HG02588 (cell line): ENCODE data around the gene FAM168B.
A peak's percentile ranks its signal among the peaks of the same experiment; 100 is the strongest.
"Not testable (repeated sequence)": the region's sequence is repeated elsewhere in the genome, so short reads cannot be mapped to it uniquely, and the experiment has no call there.

Experiments used
- ATAC-seq: cut with Tn5 transposase; IDR thresholded peaks from one replicate; pipeline ENCODE4 v1.9.1; 2021; ENCODE audit warnings: mild to moderate bottlenecking, moderate library complexity; ENCODE audit not compliant: unreplicated experiment

FAM168B gene

DNA sequence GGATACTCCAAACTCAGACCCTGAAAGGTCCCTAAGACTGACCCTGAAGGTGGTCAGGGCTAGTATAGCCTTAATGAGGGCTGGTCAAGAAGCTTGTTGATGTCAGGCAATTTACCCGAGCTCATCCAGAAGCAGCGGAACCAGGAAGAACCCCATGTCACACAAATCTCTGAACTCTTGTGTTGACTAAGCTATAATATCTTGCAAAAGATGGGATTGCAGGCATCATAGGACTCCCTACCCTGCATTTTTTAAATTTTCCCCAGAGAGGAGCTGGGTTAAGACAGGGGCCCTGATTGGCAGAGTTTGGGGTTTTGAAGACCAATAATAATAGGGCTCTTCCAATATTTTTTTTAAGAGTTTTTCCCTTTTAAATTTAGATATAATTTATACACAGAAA is 9.9 kb upstream of the FAM168B start:
- no peak for ATAC-seq

DNA sequence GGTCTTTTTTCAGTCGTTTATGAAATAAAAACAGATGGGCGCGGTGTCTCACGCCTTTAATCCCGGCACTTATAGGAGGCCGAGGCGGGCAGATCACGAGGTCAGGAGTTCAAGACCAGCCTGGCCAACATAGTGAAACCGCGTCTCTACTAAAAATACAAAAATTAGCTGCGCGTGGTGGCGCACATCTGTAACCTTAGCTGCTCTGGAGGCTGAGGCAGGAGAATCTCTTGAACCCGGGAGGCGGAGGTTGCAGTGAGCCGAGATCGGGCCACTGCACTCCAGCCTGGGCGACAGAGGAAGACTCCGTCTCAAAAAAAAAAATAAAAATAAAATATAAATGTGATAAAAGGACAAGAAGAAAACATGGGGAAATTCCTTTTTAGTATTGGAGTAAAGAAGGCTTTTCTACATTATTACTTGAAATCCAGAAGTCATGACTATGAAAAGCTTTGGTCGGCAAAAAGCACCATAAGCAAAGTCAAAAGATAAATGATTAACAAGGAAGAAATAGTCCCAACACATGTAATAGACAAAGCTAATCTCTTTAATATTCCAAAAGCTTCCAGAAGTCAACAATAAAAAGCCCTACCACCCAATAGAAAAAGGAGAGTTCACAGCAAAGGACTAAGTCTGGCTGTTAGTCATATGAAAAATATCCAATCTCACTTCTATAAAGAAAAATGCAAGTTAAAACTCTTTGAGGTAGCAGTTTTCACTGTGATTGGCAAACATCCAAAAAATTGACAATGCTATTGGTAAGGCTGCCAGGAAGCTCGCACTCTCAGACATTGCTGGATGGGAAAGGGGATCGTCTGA is 1.4 kb upstream of the FAM168B start:
- ATAC-seq = no peak

DNA sequence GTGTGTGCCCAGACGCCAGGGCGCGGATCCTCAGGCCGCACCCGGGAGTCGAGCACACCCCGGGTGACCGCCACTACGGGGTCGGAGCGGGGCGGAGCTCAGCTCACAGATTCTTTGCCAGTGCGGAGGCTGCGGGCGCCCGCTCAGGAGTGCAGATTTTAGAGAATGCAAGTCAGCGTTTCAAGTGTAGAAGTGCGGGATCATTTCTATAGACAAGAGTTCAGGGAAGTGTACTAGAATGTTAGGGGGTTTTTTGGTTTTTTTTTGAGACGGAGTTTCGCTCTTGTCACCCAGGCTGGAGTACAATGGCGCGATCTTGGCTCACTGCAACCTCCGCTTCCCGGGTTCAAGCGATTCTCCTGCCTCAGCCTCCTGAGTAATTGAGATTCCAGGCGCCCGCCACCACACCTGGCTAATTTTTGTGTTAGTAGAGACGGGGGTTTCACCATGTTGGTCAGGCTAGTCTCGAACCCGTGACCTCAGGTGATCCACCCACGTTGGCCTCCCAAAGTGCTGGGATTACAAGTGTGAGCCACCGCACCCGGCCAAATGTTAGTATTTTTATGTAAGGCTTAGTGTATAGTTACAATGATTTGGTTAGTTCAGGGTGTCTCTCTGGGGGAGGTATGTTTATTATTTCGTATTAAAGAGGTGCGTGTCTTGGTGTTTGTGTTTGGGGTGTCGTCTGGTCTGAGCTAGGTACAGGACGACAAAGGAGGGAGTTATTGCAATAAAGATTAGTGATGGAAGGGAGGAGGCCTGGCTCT is 619 bp upstream of the FAM168B start:
- peak; percentile 66 for ATAC-seq

DNA sequence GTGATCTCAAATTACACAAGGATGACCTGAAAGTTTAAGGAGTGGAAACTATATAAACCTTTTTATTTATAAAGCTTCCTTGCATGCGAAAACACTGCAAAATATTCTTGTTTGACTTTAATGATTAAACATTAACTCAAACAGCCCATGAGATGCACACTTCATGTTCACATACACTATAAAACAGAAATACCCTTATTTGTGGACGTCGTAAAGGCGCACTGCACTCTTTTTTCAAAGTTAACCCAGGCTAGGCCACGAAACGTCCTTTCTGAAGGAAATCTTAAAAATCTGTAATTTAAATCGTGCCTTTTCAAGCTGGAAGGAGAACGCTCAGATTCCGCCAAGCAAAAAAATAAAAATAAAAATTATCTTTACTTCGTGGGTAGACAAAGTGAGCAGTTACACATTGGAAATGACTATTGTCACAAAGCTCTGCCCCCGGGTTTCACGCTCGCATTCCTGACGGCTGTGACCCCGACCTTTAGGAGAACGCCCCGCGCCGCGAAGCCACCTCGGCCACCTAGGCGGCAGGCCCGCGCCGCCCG is 728 bp downstream of the FAM168B start:
- no peak for ATAC-seq

DNA sequence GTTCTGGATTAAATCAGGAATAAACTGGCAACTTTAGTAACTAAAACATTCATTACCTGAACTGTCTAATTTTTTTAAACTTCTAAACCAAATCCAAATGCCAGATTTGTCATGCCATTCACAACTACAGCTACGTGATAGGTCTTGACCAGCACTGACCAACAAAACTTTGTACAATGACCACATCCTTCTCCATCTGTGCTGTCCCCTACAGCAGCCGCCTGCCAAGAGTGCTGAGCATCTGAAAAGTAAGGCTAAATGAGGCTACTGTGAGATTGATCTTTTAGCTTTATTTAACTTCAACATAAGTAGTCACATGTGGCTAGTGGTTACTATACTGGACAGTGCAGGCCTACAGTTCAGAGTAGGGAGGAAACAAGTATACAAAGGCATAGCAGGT is 7.6 kb downstream of the FAM168B start:
- ATAC-seq = no peak

DNA sequence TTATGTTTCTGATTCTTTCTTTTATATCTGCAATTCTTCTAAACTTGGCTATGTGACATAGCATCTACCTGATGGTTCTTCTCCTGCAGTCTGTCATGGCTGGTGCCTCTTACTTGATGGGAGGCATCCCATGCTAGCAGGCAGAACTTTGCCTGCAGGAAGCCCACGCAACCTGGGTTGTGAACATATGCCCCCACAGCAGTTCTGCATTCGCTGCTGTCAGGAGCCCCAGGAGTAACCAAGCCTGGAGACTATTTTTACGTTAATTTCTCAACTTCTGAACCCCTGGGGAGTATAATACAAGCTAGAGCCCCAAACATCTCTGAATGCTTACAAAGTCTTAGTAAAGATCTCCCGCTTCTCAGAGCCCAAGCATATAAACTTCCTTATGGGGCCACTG is 12.1 kb downstream of the FAM168B start:
- ATAC-seq = no peak

DNA sequence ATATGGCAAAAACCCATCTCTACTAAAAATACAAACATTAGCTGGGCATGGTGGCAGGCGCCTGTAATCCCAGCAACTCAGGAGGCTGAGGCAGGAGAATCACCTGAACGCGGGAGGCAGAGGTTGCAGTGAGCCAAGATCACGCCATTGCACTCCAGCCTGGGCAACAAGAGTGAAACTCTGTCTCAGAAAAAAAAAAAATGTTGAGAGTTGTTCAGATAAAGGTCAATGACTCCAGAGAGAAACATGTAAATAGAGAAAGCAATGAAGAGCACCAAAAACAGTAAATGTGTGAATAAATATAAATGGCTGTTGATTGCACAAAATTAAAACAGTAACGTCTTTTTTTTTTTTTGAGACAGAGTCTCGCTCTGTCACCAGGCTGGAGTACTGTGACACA is 13.3 kb downstream of the FAM168B start:
- not testable (repeated sequence) for ATAC-seq

DNA sequence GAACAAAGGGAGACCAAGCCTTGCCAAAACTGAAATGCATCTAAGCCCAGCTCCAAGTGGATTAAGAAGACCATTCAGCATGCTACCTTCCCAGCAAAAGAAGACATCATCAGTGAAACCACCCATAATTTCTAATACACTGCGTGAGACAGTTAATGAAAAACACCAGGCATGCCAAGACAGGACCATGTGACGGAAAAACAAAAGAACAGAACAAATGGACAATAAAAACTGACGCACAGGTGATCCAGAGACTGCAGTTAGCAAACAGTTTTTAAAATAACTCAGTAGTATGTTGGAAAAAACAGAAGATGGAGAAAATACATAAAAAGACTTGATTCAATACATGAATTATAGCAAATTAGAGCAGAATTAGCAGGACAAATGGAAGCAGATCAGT is 15.3 kb downstream of the FAM168B start:
- ATAC-seq = no peak

DNA sequence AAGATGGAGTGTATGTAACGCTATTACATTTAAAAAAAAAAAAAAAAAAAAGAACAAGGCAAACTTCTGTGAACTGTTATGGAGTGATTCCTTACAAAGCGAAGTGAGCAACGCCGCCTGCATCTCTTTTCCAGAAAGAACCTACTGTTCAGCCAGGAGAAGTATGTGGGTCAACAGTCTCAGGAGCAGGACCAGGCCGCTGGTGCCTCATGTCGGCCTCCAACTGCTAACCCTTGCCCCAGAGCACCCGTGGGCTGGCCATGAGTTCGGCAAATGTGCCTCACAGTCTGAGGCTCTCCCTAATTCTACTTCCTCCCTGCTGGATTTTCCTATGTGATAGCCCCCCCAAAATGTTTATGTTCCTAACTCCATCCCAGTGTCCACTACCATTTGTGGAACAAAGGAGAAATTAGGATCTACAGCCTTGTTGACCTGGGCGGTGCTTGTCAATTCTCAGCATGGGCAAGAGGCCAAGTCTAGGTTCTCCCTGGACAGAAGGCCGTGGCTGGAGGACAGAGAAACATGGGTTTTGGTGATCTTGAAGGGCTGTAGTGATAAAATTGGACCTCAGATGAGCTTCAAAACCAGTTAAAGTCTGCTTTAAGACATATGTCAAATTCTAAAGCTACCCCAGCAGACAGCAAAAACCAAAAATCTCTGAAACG is 15.9 kb downstream of the FAM168B start:
- ATAC-seq = no peak

DNA sequence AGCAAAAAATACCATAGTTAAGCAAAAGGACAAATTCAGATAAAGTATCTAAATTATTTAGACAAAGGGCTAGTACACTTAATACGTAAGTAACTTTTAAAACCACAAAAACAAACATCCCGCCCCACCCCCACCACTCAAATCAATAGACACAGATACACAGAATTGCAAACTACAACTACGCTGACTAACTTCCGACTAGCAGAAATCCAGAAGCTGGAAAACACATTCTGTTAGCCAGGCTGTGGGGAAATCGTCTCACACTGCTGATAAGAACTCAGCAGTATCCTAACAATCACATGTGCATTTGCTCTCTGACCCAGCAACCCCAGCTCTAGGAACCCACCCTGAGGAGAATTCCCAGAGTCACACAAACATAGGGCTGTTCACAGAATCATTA is 16.6 kb downstream of the FAM168B start:
- no peak for ATAC-seq

DNA sequence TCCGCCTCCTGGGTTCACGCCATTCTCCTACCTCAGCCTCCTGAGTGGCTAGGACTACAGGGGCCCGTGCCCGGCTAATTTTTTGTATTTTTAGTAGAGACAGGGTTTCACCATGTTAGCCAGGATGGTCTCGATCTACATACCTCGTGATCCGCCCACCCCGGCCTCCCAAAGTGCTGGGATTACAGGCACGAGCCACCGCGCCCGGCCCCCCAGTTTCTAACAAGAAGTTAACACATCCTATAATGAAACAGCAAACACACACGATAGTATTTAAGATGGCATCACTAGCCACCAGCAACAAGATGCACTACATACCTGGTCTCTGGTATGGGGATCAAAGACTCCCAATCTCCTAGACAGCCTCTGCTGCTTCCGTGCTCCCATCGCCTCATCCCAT is 17.7 kb downstream of the FAM168B start:
- ATAC-seq = not testable (repeated sequence)

DNA sequence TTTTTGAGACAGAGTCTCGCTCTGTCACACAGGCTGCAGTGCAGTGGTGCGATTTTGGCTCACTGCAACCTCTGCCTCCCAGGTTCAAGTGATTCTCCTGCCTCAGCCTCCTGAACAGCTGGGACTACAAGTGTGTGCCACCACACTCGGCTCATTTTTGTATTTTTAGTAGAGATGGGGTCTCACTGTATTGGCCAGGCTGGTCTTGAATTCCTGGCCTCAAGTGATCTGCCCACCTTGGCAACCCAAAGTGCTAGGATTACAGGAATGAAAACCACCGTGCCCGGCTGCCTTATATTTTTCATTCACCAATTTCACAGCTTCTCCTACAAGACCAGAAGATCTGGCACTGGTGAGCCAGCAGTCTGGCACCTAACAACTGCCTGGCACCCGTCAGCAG is 25.1 kb downstream of the FAM168B start:
- ATAC-seq = not testable (repeated sequence)

DNA sequence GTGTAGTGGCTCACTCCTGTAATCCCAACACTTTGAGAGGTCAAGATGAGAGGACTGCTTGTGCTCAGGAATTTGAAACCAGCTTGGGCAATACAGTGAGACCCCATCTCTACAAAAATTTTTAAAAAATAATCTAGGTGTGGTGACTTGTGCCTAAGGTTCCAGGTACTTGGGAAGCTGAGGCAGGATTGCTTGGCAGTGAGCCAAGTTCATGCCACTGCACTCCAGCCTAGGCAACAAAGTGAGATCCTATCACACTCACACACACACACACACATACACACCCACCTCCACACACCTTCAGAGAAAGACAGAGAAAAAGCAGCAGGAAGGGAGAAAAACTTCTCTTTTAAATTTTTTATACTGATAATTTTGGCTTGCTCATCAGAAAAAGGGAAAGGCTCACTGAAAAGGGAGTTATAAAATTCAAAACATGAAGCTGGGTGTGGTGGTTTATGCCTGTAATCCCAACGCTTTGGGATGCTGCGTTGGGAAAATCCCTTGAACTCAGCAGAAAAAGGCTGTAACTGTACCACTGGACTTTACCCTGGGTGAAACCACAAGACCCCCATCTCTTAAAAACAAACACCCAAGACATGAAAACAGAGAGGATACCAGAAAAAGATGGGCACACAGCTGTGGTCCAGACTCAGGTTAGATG is 25.7 kb downstream of the FAM168B start:
- no peak for ATAC-seq

DNA sequence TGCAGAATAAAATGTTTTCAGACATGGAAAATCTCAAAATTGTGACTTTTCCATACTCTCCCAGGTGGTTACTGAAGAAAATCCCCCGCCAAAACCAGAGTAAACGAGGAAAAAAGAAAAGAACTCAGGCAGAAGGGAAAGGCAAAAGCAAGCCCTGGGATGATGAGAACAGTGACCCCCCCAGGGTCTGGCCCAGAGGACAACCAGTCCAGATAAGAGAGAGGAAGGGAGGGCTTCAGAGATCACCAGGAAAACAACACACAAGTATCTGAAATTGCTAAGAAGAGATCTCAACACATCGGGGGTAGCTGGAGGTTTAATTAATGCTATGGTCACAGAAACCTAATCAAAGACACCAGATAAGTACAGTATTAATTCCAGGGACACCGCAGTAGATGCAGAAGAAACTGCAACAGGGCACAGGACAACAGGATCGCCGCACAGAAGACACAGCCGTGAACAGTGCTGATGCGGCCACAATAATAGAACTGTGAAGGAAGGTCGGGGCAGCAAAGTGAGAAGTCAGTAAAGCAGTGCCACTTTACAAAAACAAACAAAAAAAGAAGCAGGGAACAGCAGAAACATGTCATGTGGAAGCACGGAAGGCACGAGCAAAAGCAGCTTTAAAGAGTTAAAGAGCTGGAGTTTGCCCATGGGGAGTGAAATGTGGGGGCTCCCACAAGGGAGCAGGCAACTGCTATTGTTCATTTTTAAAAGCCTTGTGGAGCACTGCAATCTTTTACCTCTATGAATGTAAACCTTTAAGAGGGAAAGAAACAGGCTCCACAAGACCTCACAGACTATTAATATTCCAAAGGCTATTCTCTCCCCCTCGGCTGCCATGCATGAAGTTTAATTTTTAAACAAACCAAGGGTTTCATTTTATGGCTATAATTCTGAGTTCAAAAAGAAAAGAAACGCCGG is 28.4 kb downstream of the FAM168B start:
- no peak for ATAC-seq

DNA sequence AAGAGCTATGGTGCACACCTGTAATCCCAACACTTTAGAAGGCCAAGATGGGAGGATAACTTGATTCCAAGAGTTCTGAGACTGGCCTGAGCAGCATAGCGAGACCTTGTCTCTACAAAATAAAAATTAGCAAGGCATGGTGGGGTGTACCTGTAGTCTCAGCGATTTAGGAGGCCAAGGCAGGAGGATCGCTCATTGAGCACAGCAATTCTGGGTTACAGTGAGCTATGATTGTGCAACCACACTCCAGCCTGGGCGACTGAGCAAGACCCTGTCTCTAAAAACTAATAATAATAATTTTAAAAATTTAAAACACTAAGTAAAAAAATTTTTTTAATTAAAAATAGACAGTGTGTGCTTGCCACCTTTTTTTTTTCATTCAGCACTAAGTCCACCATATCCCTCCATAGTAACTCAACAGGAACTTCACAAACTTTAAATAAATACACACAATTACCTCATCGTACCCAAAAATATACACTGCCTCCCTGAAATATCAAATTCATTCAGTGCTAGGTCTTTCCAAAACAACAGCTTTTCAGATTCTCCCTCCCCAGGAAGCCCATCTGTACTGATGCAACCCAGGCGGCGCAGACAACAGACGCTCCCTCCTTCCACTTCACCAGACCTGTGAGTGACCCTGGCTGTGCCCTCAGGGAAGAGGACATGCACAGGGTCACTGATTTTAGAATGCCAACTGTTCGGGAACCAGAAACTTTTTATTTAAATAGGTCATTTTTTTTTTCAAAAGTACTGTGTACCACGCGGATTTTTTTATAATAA is 29.6 kb downstream of the FAM168B start:
- no peak for ATAC-seq

DNA sequence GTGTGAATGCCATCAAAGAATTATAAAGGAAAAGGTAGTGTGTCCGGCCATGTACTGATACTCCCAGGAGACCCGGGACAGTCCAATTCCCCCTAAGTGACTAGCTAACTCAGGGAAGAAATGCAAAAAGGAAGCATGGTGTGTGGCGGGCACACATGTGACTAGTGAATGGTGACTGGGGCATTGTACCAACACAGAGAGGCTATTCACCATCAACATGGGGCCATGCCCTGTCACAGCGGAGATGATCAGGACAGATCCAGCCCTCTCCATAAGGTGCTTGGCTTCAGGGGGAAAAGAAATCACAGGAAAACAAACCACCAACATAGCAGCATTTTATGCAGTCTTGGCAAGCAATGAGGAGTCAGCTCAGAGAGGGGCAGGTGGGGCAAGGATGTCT is 34.3 kb downstream of the FAM168B start:
- ATAC-seq = no peak

DNA sequence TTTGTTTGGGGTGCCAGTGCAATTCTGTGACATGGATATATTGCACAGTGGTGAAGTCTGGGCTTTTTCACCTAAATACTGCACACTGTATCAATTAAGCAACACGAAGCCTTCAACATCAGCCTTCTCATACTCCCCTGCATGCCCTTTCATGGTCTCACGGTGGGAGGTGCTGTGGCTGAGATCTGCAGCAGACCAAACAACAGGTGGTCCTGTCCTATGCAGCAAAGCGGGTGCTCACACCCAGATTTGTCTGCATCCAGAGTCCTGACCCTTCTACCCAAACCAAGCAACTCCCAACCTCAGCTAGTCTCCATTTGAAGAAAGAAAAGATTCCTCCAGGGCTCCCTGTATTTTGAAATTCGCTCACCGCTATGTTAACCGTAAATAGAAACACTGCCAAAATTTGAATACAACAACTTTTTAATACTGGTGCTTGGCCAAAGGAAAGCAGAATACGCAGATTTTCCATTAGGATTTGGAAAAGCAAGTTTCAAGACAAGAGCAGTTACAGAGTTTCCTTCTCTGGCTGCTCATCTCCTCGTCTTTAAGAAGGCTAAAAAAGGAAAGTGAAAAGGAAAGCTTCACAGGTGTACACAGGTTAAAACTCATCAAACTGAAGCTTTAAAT is 34.9 kb downstream of the FAM168B start:
- ATAC-seq = no peak

DNA sequence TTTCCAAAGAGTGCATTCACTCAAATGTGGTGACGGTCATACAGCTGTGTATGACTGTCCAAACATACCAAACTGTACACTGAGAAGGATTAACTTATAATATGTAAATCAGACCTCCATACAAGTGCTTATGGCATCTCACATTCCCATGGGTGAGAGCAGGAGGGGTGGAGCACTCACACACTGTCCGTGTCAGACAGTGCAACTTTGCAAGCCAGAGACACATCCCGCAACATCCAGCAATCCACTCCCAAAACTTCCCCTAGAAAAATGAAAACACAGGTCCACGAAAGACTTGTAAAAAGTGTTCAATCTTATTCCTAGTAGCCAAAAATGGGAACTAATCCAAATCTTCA is 36.4 kb downstream of the FAM168B start:
- no peak for ATAC-seq
